Vagina (tissue), 2 donors: ENCODE measurements around the gene PPHLN1. TPM values are rescaled to one million over a fixed set of nuclear protein-coding genes. Genes with fewer than 3 reads are reported as not detected.
"Not testable (repeated sequence)": the region's sequence is repeated elsewhere in the genome, so short reads cannot be mapped to it uniquely, and the experiment has no call there.

ENCODE experiments used
- DNase-seq, 2 donors: peaks; one replicate each; pipeline ENCODE4 v3.0.0-alpha.2; 2017; ENCODE audit errors: extremely low spot score in 2 of 2
- H3K27ac ChIP-seq: fragments of 200-600 bp; sonication (generic); one replicate; pipeline ENCODE4 v1.5.1; 2019
- H3K27me3 ChIP-seq: fragments of 200-600 bp; sonication (generic); one replicate; pipeline ENCODE4 v1.5.1; 2019
- H3K36me3 ChIP-seq, 2 donors: fragments of 200-600 bp; sonication (generic); one replicate each; pipeline ENCODE4 v1.5.1; 2017 to 2019
- H3K4me1 ChIP-seq: fragments of 200-600 bp; sonication (generic); one replicate; pipeline ENCODE4 v1.5.1; 2019
- H3K4me3 ChIP-seq, 2 donors: fragments of 200-600 bp; sonication (generic); 1 replicate in 1 of 2; 2 replicates in 1 of 2; pipeline ENCODE4 v1.5.1; 2016 to 2019
- H3K9me3 ChIP-seq: fragments of 200-600 bp; sonication (generic); one replicate; pipeline ENCODE4 v1.5.1; 2019
- POLR2A ChIP-seq, 2 donors: fragments of 450-650 bp; IDR thresholded peaks; one replicate each; pipeline ENCODE4 v1.6.1; 2017; ENCODE audit warnings: antibody characterized with exemption in 2 of 2, mild to moderate bottlenecking in 2 of 2, moderate library complexity in 2 of 2
- POLR2AphosphoS5 ChIP-seq, 2 donors: sonication (generic); formaldehyde crosslinking; IDR thresholded peaks; one replicate each; pipeline ENCODE4 v1.9.0; 2017; ENCODE audit warnings: antibody characterized with exemption in 2 of 2, mild to moderate bottlenecking in 2 of 2, low read depth in 1 of 2; ENCODE audit not compliant: insufficient read depth in 1 of 2
- intact Hi-C: fragments of 100-400 bp; cut with DNase I; formaldehyde crosslinking; loops from one replicate; pipeline ENCODE4 v1.15.1; 2023
- total RNA-seq: library from RNA; depleted of rRNA; stranded (reverse); fragments of >200 nt; gene quantifications from one replicate; pipeline ENCODE4 v1.2.3, GENCODE V29; 2016
- TF ChIP-seq, protein P1 (sequence below), 3 experiments: fragments of 450-650 bp in 2 of 3; fragments of 200-600 bp in 1 of 3; sonication (generic) in 1 of 3; IDR thresholded peaks; one replicate each; pipeline ENCODE4 v1.5.1; 2017 to 2019; ENCODE audit warnings: antibody characterized with exemption in 3 of 3, mild to moderate bottlenecking in 2 of 3, moderate library complexity in 2 of 3

The PPHLN1 gene
- total RNA-seq, 1 donor from 2014 or later, result 47.9 TPM

DNA sequence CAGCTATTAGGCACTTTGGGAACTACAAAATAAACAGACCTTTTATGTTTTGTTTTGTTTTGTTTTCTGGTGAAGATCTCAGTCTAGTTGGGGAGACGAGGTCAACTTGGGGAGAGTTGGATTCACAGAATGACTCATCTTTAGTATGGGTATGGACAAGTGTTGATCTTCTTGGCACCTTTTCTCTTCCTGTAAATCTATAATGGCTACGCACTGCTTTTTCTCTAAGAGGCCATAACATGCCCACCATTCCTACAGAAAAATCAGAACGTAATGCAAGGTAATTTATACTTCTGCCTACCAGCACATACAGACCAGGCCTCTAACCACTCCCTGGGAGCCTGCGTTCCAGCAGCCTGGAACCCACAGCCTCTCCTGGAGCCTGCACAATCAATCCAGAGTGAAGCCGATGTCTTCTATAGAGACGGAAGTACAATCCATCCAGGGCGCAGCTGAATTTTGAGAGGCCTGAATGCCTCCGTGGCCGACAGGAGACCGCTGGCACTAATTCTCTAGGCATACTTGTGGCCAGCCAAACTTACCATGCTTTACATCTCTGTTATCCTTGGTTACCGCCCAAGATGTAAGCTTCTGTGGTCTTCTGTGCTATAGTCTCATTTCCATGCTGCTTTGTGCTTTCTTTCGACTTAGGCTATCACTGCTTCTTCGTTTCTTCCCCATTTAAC lies 717 bp downstream of the PPHLN1 start:
- TF ChIP-seq POLR2A (IDR thresholded peaks at IDR 0.05), result no peak
- TF ChIP-seq POLR2AphosphoS5 (IDR thresholded peaks at IDR 0.05; ENCODE audit: insufficient read depth in 1 of 2, low read depth in 1 of 2), result no peak
- TF ChIP-seq, protein P1, sequence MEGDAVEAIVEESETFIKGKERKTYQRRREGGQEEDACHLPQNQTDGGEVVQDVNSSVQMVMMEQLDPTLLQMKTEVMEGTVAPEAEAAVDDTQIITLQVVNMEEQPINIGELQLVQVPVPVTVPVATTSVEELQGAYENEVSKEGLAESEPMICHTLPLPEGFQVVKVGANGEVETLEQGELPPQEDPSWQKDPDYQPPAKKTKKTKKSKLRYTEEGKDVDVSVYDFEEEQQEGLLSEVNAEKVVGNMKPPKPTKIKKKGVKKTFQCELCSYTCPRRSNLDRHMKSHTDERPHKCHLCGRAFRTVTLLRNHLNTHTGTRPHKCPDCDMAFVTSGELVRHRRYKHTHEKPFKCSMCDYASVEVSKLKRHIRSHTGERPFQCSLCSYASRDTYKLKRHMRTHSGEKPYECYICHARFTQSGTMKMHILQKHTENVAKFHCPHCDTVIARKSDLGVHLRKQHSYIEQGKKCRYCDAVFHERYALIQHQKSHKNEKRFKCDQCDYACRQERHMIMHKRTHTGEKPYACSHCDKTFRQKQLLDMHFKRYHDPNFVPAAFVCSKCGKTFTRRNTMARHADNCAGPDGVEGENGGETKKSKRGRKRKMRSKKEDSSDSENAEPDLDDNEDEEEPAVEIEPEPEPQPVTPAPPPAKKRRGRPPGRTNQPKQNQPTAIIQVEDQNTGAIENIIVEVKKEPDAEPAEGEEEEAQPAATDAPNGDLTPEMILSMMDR (IDR thresholded peaks at IDR 0.05), result no peak
- intact Hi-C loops, result loop anchor here (10.0 kb wide), 1 partner anchor 92 kb away; the partner anchor contains the start of gene YAF2
- H3K4me1 ChIP-seq, result peaks cover 28% of the 10 kb centered on the region
- peaks cover 0 to 3% of the 10 kb centered on the region in 2 donors for H3K36me3 ChIP-seq
- peak overlapping the region; percentile 85 for H3K27ac ChIP-seq
- H3K9me3 ChIP-seq, result no peaks in the 10 kb centered on the region
- no peak for DNase-seq
- H3K4me3 ChIP-seq, result peak overlapping the region; percentile 68 to 72
- no peaks in the 10 kb centered on the region for H3K27me3 ChIP-seq

DNA sequence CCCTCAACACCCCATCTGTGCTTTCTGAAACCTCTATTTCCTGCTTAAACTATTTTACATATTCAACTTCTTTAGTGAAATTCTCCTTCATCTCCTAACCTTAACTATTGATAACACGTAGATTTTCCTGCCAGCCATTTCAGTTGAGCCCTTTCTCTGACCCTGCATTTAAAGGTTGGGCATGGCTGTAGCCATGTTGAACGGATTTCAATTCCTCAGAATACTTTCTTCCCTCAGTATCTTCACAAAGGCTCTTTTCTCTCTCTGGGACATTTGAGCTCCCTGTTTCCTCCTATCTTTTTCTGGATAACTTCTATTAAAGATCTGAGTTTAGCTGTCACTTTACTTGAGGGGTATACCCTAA lies 1.2 kb downstream of the PPHLN1 start:
- Histone ChIP-seq H3K27me3 (no peaks in the 10 kb centered on the region), H3K36me3 (no peaks in the 10 kb centered on the region), H3K4me3 (peak overlapping the region; percentile 68 to 72), H3K4me1 (peaks cover 28% of the 10 kb centered on the region), H3K9me3 (no peaks in the 10 kb centered on the region), H3K27ac (peak overlapping the region; percentile 85)
- intact Hi-C loops, result loop anchor here (10.0 kb wide), 1 partner anchor 92 kb away; the partner anchor contains the start of gene YAF2
- TF ChIP-seq POLR2A (IDR thresholded peaks at IDR 0.05) (no peak), POLR2AphosphoS5 (IDR thresholded peaks at IDR 0.05; ENCODE audit: insufficient read depth in 1 of 2, low read depth in 1 of 2) (no peak)
- TF ChIP-seq, protein P1 (IDR thresholded peaks at IDR 0.05), result no peak
- no peak for DNase-seq

DNA sequence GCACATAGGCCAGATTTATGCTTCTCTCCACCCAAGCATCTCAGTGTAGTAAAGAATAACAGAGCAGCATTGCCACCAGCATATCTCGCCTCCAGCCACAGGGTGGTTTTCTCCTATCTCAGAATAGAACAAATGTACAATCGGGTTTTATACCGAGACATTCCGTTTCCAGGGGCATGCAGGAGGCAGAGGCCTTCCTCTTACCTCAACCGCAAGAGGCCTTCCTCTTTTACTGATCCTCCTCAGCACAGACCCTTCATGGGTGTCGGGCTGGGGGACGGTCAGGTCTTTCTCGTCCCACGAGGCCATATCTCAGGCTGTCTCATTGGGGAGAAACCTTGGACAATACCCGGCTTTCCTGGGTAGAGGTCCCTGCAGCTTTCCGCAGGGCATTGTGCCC lies 4.1 kb downstream of the PPHLN1 start:
- H3K4me3 ChIP-seq, H3K27me3 ChIP-seq, H3K27ac ChIP-seq, H3K9me3 ChIP-seq, H3K36me3 ChIP-seq, DNase-seq: not testable (repeated sequence)
- peaks cover 28% of the 10 kb centered on the region for H3K4me1 ChIP-seq
- intact Hi-C loops, result loop anchor here (5.0 kb wide), 1 partner anchor 203 kb away; no protein-coding TSS in a partner anchor

DNA sequence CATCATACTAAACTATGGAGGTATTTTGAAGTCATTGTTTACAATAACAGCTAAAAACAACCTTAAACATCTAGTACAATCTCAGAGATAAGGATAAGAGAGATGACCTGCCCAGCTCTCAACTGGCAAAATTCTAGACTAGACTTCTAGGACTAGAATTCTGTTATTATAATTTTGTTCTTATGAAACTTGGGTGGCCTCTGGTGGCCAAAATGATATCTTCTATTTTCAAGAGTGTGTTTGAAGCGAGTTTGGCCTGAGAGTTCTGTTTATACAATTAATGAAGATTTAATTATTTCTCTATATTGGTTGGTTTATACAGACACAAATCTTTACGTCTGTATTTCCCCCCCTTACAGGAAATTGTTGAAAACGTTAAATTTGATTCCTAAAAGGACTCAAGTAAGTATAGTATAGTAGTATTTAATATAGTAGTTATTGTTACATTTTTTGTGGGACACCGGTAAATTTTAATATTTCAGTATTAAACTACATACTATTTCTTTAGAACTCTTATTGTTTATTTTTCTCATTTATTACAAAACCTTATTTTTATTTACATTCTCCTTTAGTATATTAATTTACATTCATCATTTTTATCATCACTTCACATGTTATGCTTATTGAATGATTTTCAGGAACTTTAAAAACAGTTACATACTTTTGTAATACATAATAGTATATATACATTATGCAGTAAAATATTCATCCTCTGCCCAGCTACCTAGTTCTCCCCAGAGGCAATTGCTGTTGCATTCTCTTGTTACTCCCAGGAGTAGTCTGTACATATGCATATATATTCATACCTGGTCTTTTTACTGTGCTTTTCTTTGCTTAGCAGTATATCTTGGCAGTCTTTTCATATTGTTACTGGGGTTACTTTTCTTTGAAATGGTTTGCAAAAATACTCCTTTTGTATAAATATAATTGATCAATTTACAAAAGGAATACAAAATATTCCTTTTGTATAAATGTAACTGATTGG lies 6.6 kb downstream of the PPHLN1 start:
- no peaks in the 10 kb centered on the region for H3K27me3 ChIP-seq
- no peak overlapping the region for H3K27ac ChIP-seq
- intact Hi-C loops, result loop anchor here (5.0 kb wide), 1 partner anchor 205 kb away; no protein-coding TSS in a partner anchor
- H3K9me3 ChIP-seq, result no peaks in the 10 kb centered on the region
- TF ChIP-seq POLR2A (IDR thresholded peaks at IDR 0.05), result no peak
- TF ChIP-seq POLR2AphosphoS5 (IDR thresholded peaks at IDR 0.05; ENCODE audit: insufficient read depth in 1 of 2, low read depth in 1 of 2), result no peak
- TF ChIP-seq, protein P1 (IDR thresholded peaks at IDR 0.05), result peak in 2 of 3 experiments; percentile 34 to 64
- H3K4me3 ChIP-seq, result no peak overlapping the region
- peaks cover 0 to 1% of the 10 kb centered on the region in 2 donors for H3K36me3 ChIP-seq
- H3K4me1 ChIP-seq, result peaks cover 15% of the 10 kb centered on the region
- no peak for DNase-seq

DNA sequence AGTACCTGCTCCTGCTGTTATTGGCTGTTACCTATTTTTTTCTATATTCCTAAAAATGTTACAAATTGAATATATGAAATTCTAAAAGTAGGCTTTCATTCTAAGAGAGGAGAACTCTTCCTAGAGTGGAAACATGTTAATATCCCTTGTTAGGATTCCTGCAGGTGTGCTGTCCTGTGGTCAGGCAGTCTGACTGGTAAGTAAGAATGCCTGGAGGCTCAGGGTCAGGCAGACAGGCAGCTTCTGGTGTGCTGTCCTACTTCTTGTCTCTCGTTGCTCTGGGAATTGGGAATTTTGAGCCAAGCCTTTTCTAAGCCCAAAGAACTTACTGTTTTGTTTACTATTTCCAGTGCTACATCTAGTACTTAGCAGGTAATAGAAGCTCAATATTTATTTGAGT lies 10.3 kb downstream of the PPHLN1 start:
- no peak for DNase-seq
- intact Hi-C loops, result no loop called here
- Histone ChIP-seq H3K27ac (no peak overlapping the region), H3K27me3 (no peaks in the 10 kb centered on the region), H3K36me3 (peaks cover 0 to 3% of the 10 kb centered on the region in 2 donors), H3K4me1 (no peaks in the 10 kb centered on the region), H3K9me3 (no peaks in the 10 kb centered on the region), H3K4me3 (no peak overlapping the region)
- TF ChIP-seq, protein P1 (IDR thresholded peaks at IDR 0.05), result no peak
- no peak for TF ChIP-seq POLR2A (IDR thresholded peaks at IDR 0.05)
- TF ChIP-seq POLR2AphosphoS5 (IDR thresholded peaks at IDR 0.05; ENCODE audit: insufficient read depth in 1 of 2, low read depth in 1 of 2), result no peak
